Progenitor cell of endocrine pancreas (in vitro differentiated cells): ENCODE data around the gene CD14. TPM values are rescaled to one million over a fixed set of nuclear protein-coding genes. Genes with fewer than 3 reads are reported as not detected.
"Not testable (repeated sequence)": the region's sequence is repeated elsewhere in the genome, so short reads cannot be mapped to it uniquely, and the experiment has no call there.

ENCODE experiments used
- DNase-seq: peaks from one replicate; pipeline ENCODE4 v3.0.0; 2021; ENCODE audit warnings: low spot score; ENCODE audit not compliant: unreplicated experiment
- H3K27ac Mint-ChIP-seq: 2 replicates; pipeline ENCODE4 v1.8.0; 2021; ENCODE audit warnings: mild to moderate bottlenecking, moderate library complexity, mixed read lengths
- H3K27me3 Mint-ChIP-seq: 2 replicates; pipeline ENCODE4 v1.8.0; 2021; ENCODE audit warnings: mixed read lengths
- H3K36me3 Mint-ChIP-seq: 2 replicates; pipeline ENCODE4 v1.8.0; 2022; ENCODE audit warnings: mixed read lengths; ENCODE audit not compliant: insufficient read depth
- H3K4me1 Mint-ChIP-seq: 2 replicates; pipeline ENCODE4 v1.8.0; 2021; ENCODE audit warnings: low read depth, mixed read lengths
- H3K4me3 Mint-ChIP-seq: 2 replicates; pipeline ENCODE4 v1.8.0; 2021; ENCODE audit warnings: low read depth, mild to moderate bottlenecking, moderate library complexity, mixed read lengths
- H3K9me3 Mint-ChIP-seq: 2 replicates; pipeline ENCODE4 v1.8.0; 2021; ENCODE audit warnings: low read depth, mixed read lengths
- CTCF ChIP-seq: fragments of 200-600 bp; sonication (generic); IDR thresholded peaks from one replicate; pipeline ENCODE4 v1.5.0; 2021; ENCODE audit warnings: antibody characterized with exemption, mild to moderate bottlenecking; ENCODE audit not compliant: unreplicated experiment
- total RNA-seq: library from RNA; stranded (reverse); gene quantifications from 2 replicates; pipeline ENCODE4 v1.2.1, GENCODE V29; 2021

Gene CD14
- total RNA-seq, 1 donor from 2014 or later = not detected

- Mint-ChIP-seq H3K9me3 (no peaks in the 10 kb centered on the region), H3K4me1 (no peaks in the 10 kb centered on the region), H3K27me3 (peaks cover 3% of the 10 kb centered on the region), H3K36me3 (no peaks in the 10 kb centered on the region), H3K4me3 (no peak overlapping the region), H3K27ac (no peak overlapping the region)
- DNase-seq = no peak
- TF ChIP-seq CTCF = no peak
Observed at GRCh38 chr5:140594169-140594568, 38.8 kb downstream of the CD14 start.

DNA sequence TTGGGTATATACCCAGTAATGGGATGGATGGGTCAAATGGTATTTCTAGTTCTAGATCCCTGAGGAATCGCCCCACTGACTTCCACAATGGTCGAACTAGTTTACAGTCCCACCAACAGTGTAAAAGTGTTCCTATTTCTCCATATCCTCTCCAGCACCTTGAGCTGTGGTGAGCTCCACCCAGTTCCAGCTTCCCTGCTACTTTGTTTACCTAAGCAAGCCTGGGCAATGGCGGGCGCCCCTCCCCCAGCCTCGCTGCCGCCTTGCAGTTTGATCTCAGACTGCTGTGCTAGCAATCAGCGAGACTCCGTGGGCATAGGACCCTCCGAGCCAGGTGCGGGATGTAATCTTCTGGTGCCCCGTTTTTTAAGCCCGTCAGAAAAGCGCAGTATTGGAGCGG is 39.9 kb downstream of the CD14 start:
- not testable (repeated sequence) for H3K4me1 Mint-ChIP-seq, H3K9me3 Mint-ChIP-seq, H3K27me3 Mint-ChIP-seq, DNase-seq, H3K36me3 Mint-ChIP-seq
- Mint-ChIP-seq H3K4me3 (peak overlapping the region; percentile 74), H3K27ac (peak overlapping the region; percentile 94)

DNA sequence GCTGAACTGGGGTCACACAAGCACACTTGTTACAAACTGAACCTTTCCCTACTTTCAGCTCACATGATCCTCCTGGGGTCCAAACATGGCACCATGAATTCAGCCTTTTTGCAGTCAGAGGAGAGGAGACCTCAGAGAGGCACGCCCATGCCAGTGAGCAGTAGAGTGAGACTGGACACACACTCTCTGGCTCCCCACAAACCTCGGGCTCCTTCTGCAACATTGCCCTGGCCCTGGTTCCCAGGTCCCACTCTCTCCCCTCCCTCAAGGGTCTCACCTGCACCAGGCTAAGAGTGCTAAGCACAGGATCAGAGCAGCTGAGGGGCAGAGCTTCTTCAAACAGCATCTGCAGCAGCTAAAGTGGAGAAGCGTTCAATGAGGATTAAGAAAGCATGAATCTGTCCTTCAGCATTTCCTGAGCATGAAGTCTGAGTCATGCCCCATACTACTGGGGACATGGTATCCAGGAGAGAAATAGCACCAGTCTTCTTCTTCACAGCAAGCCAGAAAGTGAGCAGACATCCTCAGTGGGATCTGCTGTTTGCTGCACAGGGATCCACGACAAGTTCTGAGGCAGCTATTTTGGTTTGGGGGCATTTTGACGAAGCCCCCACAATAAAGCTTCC is 41.1 kb downstream of the CD14 start:
- no peaks in the 10 kb centered on the region for H3K9me3 Mint-ChIP-seq
- H3K27me3 Mint-ChIP-seq = peaks cover 3% of the 10 kb centered on the region
- no peaks in the 10 kb centered on the region for H3K4me1 Mint-ChIP-seq
- no peak for TF ChIP-seq CTCF
- no peak overlapping the region for H3K27ac Mint-ChIP-seq
- no peak overlapping the region for H3K4me3 Mint-ChIP-seq
- DNase-seq = no peak
- H3K36me3 Mint-ChIP-seq = no peaks in the 10 kb centered on the region

DNA sequence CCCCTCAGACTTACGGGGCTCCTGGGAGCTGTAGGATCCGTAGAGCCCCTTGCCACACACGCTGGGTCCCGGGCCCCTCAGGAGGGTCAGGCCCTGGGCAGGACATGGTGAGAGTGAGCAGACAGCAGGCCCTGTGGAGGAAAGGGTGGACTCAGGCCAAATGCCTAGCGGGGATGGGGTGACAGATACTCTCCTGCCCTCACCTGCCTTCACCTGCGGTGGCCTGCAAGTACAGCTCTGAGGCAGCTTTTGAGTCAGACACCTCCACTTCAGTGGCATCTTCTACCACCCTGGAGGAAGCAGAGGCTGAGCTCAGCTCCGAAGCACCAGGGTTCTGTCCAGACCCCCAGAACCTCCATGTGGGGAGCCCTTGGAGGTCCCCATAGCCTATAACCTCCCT is 42.1 kb downstream of the CD14 start:
- DNase-seq = no peak
- no peak overlapping the region for H3K4me3 Mint-ChIP-seq
- H3K9me3 Mint-ChIP-seq = no peaks in the 10 kb centered on the region
- H3K4me1 Mint-ChIP-seq = no peaks in the 10 kb centered on the region
- TF ChIP-seq CTCF = no peak
- H3K27me3 Mint-ChIP-seq = peaks cover 3% of the 10 kb centered on the region
- H3K27ac Mint-ChIP-seq = no peak overlapping the region
- H3K36me3 Mint-ChIP-seq = no peaks in the 10 kb centered on the region

- no peaks in the 10 kb centered on the region for H3K36me3 Mint-ChIP-seq
- peaks cover 5% of the 10 kb centered on the region for H3K9me3 Mint-ChIP-seq
- TF ChIP-seq CTCF = no peak
- no peak overlapping the region for H3K4me3 Mint-ChIP-seq
- no peaks in the 10 kb centered on the region for H3K4me1 Mint-ChIP-seq
- H3K27me3 Mint-ChIP-seq = no peaks in the 10 kb centered on the region
- H3K27ac Mint-ChIP-seq = no peak overlapping the region
- DNase-seq = no peak
Observed at GRCh38 chr5:140588311-140589070, 44.5 kb downstream of the CD14 start.

- no peak for DNase-seq
- no peaks in the 10 kb centered on the region for H3K36me3 Mint-ChIP-seq
- no peaks in the 10 kb centered on the region for H3K4me1 Mint-ChIP-seq
- no peak for TF ChIP-seq CTCF
- peaks cover 8% of the 10 kb centered on the region for H3K9me3 Mint-ChIP-seq
- no peak overlapping the region for H3K4me3 Mint-ChIP-seq
- no peak overlapping the region for H3K27ac Mint-ChIP-seq
- no peaks in the 10 kb centered on the region for H3K27me3 Mint-ChIP-seq
Observed at GRCh38 chr5:140587495-140587894, 45.5 kb downstream of the CD14 start.
